A673 (cell line): Measurements from ENCODE around the gene ADGRA1. TPM values are rescaled to one million over a fixed set of nuclear protein-coding genes. Genes with fewer than 3 reads are reported as not detected.

Source experiments
- BruUV-seq: library from RNA; stranded (reverse); fragments of 400-500 nt; replicated peaks from 2 replicates; lab custom pipeline; 2021; lab: Mats Ljungman, UMichigan
- CTCF ChIA-PET: fragments of 300-600 bp; sonication (Branson Sonifier 250); formaldehyde crosslinking; loops from one replicate; lab custom pipeline; 2022; ENCODE audit warnings: antibody characterized with exemption; lab: Charles Lee
- POLR2A ChIA-PET: fragments of 300-600 bp; sonication (Branson Sonifier 250); formaldehyde crosslinking; loops from one replicate; lab custom pipeline; 2022; ENCODE audit warnings: antibody characterized with exemption; ENCODE audit not compliant: low non-redundant PET; lab: Charles Lee
- DNase-seq: peaks from one replicate; pipeline ENCODE4 v3.0.0-alpha.2; 2015; ENCODE audit warnings: low spot score
- H3K27ac ChIP-seq: fragments of 200-600 bp; sonication (generic); 2 replicates; pipeline ENCODE4 v1.5.1; 2016; ENCODE audit warnings: mixed run types, low read depth, mild to moderate bottlenecking, mixed read lengths, antibody characterized with exemption, low read length; ENCODE audit not compliant: poor library complexity, severe bottlenecking
- H3K27me3 ChIP-seq: fragments of 200-600 bp; sonication (generic); replicated peaks from 2 replicates; pipeline ENCODE4 v1.6.1; 2017; ENCODE audit warnings: mixed run types, low read depth, mild to moderate bottlenecking, mixed read lengths, antibody characterized with exemption, low read length; ENCODE audit not compliant: insufficient read depth, poor library complexity
- H3K36me3 ChIP-seq: fragments of 200-600 bp; sonication (generic); 2 replicates; pipeline ENCODE4 v1.6.1; 2016; ENCODE audit warnings: mixed run types, mild to moderate bottlenecking, mixed read lengths, antibody characterized with exemption, low read length; ENCODE audit not compliant: insufficient read depth, poor library complexity, severe bottlenecking
- H3K4me1 ChIP-seq: fragments of 200-600 bp; sonication (generic); 2 replicates; pipeline ENCODE4 v1.6.1; 2017; ENCODE audit warnings: mixed run types, mild to moderate bottlenecking, mixed read lengths, antibody characterized with exemption, low read length; ENCODE audit not compliant: insufficient read depth, poor library complexity, severe bottlenecking
- H3K4me3 ChIP-seq: fragments of 200-600 bp; sonication (generic); 2 replicates; pipeline ENCODE4 v1.5.1; 2016; ENCODE audit warnings: low read depth, mixed run types, mild to moderate bottlenecking, mixed read lengths, low read length; ENCODE audit not compliant: poor library complexity, severe bottlenecking
- H3K9me3 ChIP-seq: fragments of 200-600 bp; sonication (generic); 2 replicates; pipeline ENCODE4 v1.6.1; 2016; ENCODE audit warnings: mixed run types, low read depth, mild to moderate bottlenecking, mixed read lengths, antibody characterized with exemption, low read length; ENCODE audit not compliant: poor library complexity, severe bottlenecking
- CTCF ChIP-seq: fragments of 300-800, 200-600 bp; sonication (generic); conservative IDR thresholded peaks from 2 replicates; pipeline ENCODE4 v1.5.1; 2017; ENCODE audit warnings: low read depth, mild to moderate bottlenecking, antibody characterized with exemption, low read length, moderate library complexity, mixed read lengths
- EZH2 ChIP-seq: fragments of 200-600 bp; sonication (generic); IDR thresholded peaks from 2 replicates; pipeline ENCODE4 v1.6.1; 2017; ENCODE audit warnings: borderline replicate concordance, low read depth, mild to moderate bottlenecking, mixed read lengths, antibody characterized with exemption, low read length; ENCODE audit not compliant: poor library complexity, severe bottlenecking
- intact Hi-C: fragments of 100-400 bp; cut with micrococcal nuclease; formaldehyde crosslinking; loops from one replicate; pipeline ENCODE4 v1.10.0; 2022; ENCODE audit not compliant: unreplicated experiment
- total RNA-seq: library from RNA; stranded (reverse); gene quantifications from 2 replicates; pipeline ENCODE4 v1.2.3, GENCODE V29; 2021

Gene ADGRA1
- total RNA-seq, 1 experiment from 2014 or later, result 0.82 TPM

GRCh38 chr10:133099571-133099970, 11.8 kb downstream of the ADGRA1 start:
- POLR2A ChIA-PET, result no interaction called here
- Histone ChIP-seq H3K4me3 (no peak overlapping the region), H3K9me3 (no peaks in the 10 kb centered on the region), H3K36me3 (no peaks in the 10 kb centered on the region), H3K27me3 (no peaks in the 10 kb centered on the region), H3K27ac (no peak overlapping the region), H3K4me1 (no peaks in the 10 kb centered on the region)
- CTCF ChIA-PET, result no interaction called here
- intact Hi-C loops, result no loop called here
- no peak for DNase-seq
- BruUV-seq, result no TSS peak
- TF ChIP-seq CTCF (no peak), EZH2 (no peak)

DNA sequence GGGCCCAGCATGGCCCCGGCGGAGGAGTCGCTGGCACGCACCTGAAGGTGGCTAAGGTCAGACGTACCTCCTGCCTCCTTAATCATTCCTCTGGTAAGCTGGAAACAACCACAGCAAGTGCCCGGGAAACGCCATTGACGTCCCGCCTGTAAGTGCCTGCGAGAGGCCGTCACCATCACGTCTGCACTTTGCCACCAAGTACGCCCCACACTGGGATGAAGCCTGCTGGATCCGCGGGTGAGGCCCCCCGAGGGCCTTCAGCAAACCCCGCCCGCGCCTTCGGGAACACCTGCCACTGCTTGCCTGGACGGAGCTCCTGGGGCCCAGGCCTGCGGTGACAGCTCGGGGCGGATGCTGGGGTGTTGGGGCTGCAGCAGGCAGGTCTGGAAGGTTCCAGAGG, 12.5 kb downstream of the ADGRA1 start:
- Histone ChIP-seq H3K27ac (no peak overlapping the region), H3K36me3 (no peaks in the 10 kb centered on the region), H3K4me1 (no peaks in the 10 kb centered on the region), H3K27me3 (no peaks in the 10 kb centered on the region), H3K9me3 (no peaks in the 10 kb centered on the region), H3K4me3 (no peak overlapping the region)
- BruUV-seq, result no TSS peak
- CTCF ChIA-PET, result no interaction called here
- DNase-seq, result no peak
- POLR2A ChIA-PET, result no interaction called here
- intact Hi-C loops, result no loop called here
- TF ChIP-seq CTCF (no peak), EZH2 (no peak)

DNA sequence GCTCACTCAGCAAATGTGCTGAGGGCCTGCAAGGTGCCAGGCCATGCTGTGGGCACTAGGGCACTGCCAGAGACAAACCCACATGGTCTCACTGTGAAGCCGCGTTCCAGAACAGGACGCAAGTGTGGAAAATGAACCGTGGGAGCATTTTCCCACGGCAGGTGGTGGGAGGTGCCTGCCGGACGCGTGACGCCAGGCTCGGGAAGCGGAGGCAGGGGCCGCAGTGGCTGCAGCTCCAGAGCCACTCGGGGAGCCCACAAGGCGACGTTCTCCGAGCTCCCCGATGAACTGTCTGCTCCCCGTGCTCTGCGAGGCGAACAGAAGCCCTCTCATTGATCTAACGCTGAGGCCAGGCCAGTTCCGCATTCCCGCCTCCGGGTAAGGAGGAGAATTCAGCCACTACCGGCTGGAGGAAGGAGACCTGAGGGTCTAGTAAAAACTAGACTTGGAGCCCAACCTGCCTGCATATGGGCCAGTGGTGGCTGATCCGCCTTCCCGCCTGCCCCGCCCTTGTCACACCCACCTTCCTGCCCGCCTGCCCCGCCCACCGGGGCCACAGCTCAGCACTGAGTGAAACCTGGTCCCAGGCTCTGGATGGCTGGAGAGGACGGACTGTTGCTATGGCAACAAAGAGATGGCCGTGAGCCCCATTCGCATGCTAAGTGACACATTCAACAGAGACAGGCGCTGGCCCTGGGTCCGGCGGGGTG, 13.1 kb downstream of the ADGRA1 start:
- Histone ChIP-seq H3K9me3 (no peaks in the 10 kb centered on the region), H3K36me3 (no peaks in the 10 kb centered on the region), H3K4me1 (no peaks in the 10 kb centered on the region), H3K27me3 (no peaks in the 10 kb centered on the region), H3K27ac (no peak overlapping the region), H3K4me3 (no peak overlapping the region)
- ChIA-PET POLR2A (no interaction called here), CTCF (no interaction called here)
- TF ChIP-seq CTCF (no peak), EZH2 (no peak)
- no peak for DNase-seq
- intact Hi-C loops, result no loop called here
- no TSS peak for BruUV-seq
